ENCODE results near the gene MLN.

The MLN gene

DNA sequence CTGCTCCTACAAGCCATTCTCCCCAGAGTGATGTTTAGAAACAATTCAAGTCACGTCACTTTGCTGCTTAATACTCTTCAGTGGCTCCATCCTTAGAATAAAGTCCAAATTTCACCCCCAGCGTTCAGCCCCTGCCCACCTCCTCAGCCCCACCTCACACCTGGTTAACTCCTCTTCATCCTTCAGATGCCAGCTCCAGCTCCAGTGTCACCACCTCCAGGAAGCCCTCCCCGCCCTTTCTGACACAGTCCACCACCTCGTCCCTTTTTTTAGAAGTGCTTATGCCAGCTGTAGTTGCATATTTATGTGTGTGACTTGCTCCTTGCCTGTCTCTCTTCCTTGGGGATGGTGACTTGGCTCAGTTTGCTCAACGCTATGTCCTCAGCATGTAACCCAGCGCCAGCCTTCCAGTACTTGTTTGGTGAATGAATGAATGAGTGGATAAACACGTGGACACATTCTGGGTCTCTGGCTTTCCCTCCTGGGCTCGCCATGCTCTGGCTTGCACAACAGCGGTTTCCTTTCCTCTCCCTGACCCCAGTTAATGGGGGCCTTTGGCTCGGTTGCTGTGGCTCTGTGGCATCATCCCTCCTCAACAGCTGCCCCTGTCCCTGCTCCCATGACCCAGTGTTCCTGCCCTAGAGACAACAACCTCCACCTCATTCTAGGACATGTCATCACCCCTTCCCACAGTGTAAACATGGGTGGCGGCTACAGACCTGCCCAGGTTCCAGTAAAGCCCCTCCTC is 53.4 kb downstream of the MLN start:
- Histone ChIP-seq H3K9me3 (ENCODE audit: severe bottlenecking) (no peaks in the 10 kb centered on the region), H3K4me3 (ENCODE audit: severe bottlenecking) (no peak overlapping the region), H3K27ac (ENCODE audit: poor library complexity, severe bottlenecking) (peak overlapping the region; percentile 51), H3K4me1 (ENCODE audit: insufficient read depth, poor library complexity, severe bottlenecking) (peaks cover 39% of the 10 kb centered on the region), H3K27me3 (ENCODE audit: insufficient read depth, poor library complexity, severe bottlenecking) (no peaks in the 10 kb centered on the region), H3K36me3 (ENCODE audit: low read depth) (no peaks in the 10 kb centered on the region)
- no peak; the same call in 2 of the 3 replicates for ATAC-seq (ENCODE audit: low read depth)
- TF ChIP-seq, protein P1, sequence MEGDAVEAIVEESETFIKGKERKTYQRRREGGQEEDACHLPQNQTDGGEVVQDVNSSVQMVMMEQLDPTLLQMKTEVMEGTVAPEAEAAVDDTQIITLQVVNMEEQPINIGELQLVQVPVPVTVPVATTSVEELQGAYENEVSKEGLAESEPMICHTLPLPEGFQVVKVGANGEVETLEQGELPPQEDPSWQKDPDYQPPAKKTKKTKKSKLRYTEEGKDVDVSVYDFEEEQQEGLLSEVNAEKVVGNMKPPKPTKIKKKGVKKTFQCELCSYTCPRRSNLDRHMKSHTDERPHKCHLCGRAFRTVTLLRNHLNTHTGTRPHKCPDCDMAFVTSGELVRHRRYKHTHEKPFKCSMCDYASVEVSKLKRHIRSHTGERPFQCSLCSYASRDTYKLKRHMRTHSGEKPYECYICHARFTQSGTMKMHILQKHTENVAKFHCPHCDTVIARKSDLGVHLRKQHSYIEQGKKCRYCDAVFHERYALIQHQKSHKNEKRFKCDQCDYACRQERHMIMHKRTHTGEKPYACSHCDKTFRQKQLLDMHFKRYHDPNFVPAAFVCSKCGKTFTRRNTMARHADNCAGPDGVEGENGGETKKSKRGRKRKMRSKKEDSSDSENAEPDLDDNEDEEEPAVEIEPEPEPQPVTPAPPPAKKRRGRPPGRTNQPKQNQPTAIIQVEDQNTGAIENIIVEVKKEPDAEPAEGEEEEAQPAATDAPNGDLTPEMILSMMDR (IDR thresholded peaks at IDR 0.05; ENCODE audit: poor library complexity, severe bottlenecking) = no peak
- DNase-seq (ENCODE audit: low spot score) = no peak

DNA sequence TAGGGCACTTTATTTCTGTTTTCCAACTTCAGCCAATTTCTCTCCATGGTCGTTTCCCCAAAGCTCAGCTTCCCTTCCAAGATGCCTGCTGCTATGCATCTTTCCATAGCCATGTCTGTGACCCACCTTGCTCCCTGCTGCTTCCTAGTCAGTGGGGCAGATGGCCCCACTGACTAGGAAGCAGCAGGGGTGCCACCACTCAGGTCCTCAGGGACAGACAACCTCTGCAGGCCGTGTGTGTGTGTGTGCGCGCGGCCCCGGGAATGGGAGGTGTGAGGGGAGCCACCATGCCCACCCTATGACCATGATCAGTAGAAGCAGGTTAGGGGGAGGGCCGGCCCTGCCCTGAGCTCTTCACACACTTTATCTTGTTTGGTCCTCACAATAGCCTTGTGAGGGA is 54.4 kb downstream of the MLN start:
- Histone ChIP-seq H3K4me3 (ENCODE audit: severe bottlenecking) (no peak overlapping the region), H3K27ac (ENCODE audit: poor library complexity, severe bottlenecking) (no peak overlapping the region), H3K4me1 (ENCODE audit: insufficient read depth, poor library complexity, severe bottlenecking) (peaks cover 47% of the 10 kb centered on the region), H3K9me3 (ENCODE audit: severe bottlenecking) (no peaks in the 10 kb centered on the region), H3K27me3 (ENCODE audit: insufficient read depth, poor library complexity, severe bottlenecking) (no peaks in the 10 kb centered on the region), H3K36me3 (ENCODE audit: low read depth) (no peaks in the 10 kb centered on the region)
- TF ChIP-seq, protein P1 (IDR thresholded peaks at IDR 0.05; ENCODE audit: poor library complexity, severe bottlenecking) = no peak
- ATAC-seq (ENCODE audit: low read depth) (no peak), DNase-seq (ENCODE audit: low spot score) (no peak)

DNA sequence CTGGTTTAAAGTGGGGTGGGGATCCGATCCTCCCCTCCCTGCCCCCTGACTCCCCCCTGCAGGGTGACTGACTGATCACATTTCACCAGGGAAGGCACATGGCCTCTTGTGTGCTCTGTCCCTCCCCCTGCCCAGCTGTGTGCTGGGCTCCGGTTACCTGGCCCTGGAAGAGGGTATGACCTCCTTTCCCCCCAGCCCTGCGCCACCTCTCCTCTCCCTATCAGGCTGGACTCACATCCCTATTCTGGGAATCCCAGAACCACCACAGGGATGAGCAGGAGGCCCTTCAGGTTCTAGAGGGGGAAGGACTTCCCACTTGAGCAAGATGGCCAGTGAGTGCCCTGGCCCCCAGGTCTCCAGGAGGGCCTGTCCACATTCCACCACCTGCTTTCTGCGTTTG is 55.0 kb downstream of the MLN start:
- H3K9me3 ChIP-seq (ENCODE audit: severe bottlenecking) = no peaks in the 10 kb centered on the region
- H3K27ac ChIP-seq (ENCODE audit: poor library complexity, severe bottlenecking) = no peak overlapping the region
- DNase-seq (ENCODE audit: low spot score) = no peak
- H3K27me3 ChIP-seq (ENCODE audit: insufficient read depth, poor library complexity, severe bottlenecking) = no peaks in the 10 kb centered on the region
- ATAC-seq (ENCODE audit: low read depth) = no peak
- H3K4me3 ChIP-seq (ENCODE audit: severe bottlenecking) = no peak overlapping the region
- H3K4me1 ChIP-seq (ENCODE audit: insufficient read depth, poor library complexity, severe bottlenecking) = peaks cover 52% of the 10 kb centered on the region
- H3K36me3 ChIP-seq (ENCODE audit: low read depth) = no peaks in the 10 kb centered on the region
- TF ChIP-seq, protein P1 (IDR thresholded peaks at IDR 0.05; ENCODE audit: poor library complexity, severe bottlenecking) = no peak

DNA sequence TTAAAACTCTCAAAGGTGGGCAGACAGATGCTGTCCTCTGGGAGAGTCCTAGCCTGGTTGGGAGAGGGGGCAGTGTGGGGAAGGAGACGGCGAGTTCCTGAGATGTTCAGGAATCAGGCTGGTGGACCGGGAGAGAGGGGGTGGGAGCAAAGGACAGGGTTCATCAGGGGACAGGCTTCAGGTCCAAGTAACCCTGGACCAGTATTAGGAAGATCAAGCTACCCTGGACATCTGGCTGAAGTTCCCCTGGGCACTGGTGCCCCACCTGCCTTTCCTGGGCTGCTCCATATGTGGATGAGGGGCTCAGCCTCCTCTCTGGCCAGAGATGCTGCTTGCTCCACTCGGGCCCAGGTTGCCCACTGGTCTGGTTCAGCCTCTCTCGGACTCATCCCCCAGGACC is 56.0 kb downstream of the MLN start:
- no peak for DNase-seq (ENCODE audit: low spot score)
- no peak for ATAC-seq (ENCODE audit: low read depth)
- Histone ChIP-seq H3K9me3 (ENCODE audit: severe bottlenecking) (no peaks in the 10 kb centered on the region), H3K4me1 (ENCODE audit: insufficient read depth, poor library complexity, severe bottlenecking) (peaks cover 55% of the 10 kb centered on the region), H3K4me3 (ENCODE audit: severe bottlenecking) (no peak overlapping the region), H3K27ac (ENCODE audit: poor library complexity, severe bottlenecking) (no peak overlapping the region), H3K27me3 (ENCODE audit: insufficient read depth, poor library complexity, severe bottlenecking) (no peaks in the 10 kb centered on the region), H3K36me3 (ENCODE audit: low read depth) (no peaks in the 10 kb centered on the region)
- TF ChIP-seq, protein P1 (IDR thresholded peaks at IDR 0.05; ENCODE audit: poor library complexity, severe bottlenecking) = no peak

DNA sequence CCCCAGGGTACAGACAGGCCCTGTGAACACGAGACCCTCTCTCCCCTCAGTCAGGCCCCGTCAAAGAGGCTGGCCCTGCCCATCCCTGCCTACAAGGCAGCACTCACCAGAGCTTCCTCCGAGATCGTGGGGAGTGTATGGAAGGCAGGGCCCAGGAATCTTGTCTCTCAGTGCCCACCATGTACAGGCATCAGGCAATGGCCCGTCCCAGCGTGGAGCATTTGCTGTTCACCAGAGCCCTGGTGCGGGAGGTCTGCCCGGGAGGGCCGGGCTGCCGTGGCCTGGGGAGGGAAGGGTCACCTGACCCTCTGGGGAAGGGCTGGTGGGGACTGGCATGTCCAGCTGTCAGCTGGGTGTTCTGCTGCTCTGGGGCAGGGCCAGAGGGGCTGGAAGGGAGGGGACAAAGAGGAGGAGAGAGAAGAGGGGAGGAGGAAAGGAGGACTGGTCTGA is 57.1 kb downstream of the MLN start, which contains the start of gene IP6K3:
Gene IP6K3 (minus strand): TSS at position 255 of the 450 bp plus-strand sequence. CDS start 11,429 bp downstream, outside the sequence.
- no peaks in the 10 kb centered on the region for H3K9me3 ChIP-seq (ENCODE audit: severe bottlenecking)
- TF ChIP-seq, protein P1 (IDR thresholded peaks at IDR 0.05; ENCODE audit: poor library complexity, severe bottlenecking) = no peak
- DNase-seq (ENCODE audit: low spot score) (no peak), ATAC-seq (ENCODE audit: low read depth) (no peak)
- H3K27me3 ChIP-seq (ENCODE audit: insufficient read depth, poor library complexity, severe bottlenecking) = no peaks in the 10 kb centered on the region
- H3K4me3 ChIP-seq (ENCODE audit: severe bottlenecking) = no peak within 1 kb of the TSS
- H3K36me3 ChIP-seq (ENCODE audit: low read depth) = no peaks in the 10 kb centered on the region
- H3K4me1 ChIP-seq (ENCODE audit: insufficient read depth, poor library complexity, severe bottlenecking) = peaks cover 44% of the 10 kb centered on the region
- peak within 1 kb of the TSS; percentile 39 for H3K27ac ChIP-seq (ENCODE audit: poor library complexity, severe bottlenecking)

Measured in RWPE2 (cell line).